A673 (cell line): ENCODE data around the gene FMC1. TPM values are rescaled to one million over a fixed set of nuclear protein-coding genes. Genes with fewer than 3 reads are reported as not detected.
"Not testable (repeated sequence)": the region's sequence is repeated elsewhere in the genome, so short reads cannot be mapped to it uniquely, and the experiment has no call there.

Source experiments
- BruUV-seq: library from RNA; stranded (reverse); fragments of 400-500 nt; replicated peaks from 2 replicates; lab custom pipeline; 2021; lab: Mats Ljungman, UMichigan
- CTCF ChIA-PET: fragments of 300-600 bp; sonication (Branson Sonifier 250); formaldehyde crosslinking; loops from one replicate; lab custom pipeline; 2022; ENCODE audit warnings: antibody characterized with exemption; lab: Charles Lee
- POLR2A ChIA-PET: fragments of 300-600 bp; sonication (Branson Sonifier 250); formaldehyde crosslinking; loops from one replicate; lab custom pipeline; 2022; ENCODE audit warnings: antibody characterized with exemption; ENCODE audit not compliant: low non-redundant PET; lab: Charles Lee
- DNase-seq: peaks from one replicate; pipeline ENCODE4 v3.0.0-alpha.2; 2015; ENCODE audit warnings: low spot score
- H3K27ac ChIP-seq: fragments of 200-600 bp; sonication (generic); 2 replicates; pipeline ENCODE4 v1.5.1; 2016; ENCODE audit warnings: mixed run types, low read depth, mild to moderate bottlenecking, mixed read lengths, antibody characterized with exemption, low read length; ENCODE audit not compliant: poor library complexity, severe bottlenecking
- H3K27me3 ChIP-seq: fragments of 200-600 bp; sonication (generic); replicated peaks from 2 replicates; pipeline ENCODE4 v1.6.1; 2017; ENCODE audit warnings: mixed run types, low read depth, mild to moderate bottlenecking, mixed read lengths, antibody characterized with exemption, low read length; ENCODE audit not compliant: insufficient read depth, poor library complexity
- H3K36me3 ChIP-seq: fragments of 200-600 bp; sonication (generic); 2 replicates; pipeline ENCODE4 v1.6.1; 2016; ENCODE audit warnings: mixed run types, mild to moderate bottlenecking, mixed read lengths, antibody characterized with exemption, low read length; ENCODE audit not compliant: insufficient read depth, poor library complexity, severe bottlenecking
- H3K4me1 ChIP-seq: fragments of 200-600 bp; sonication (generic); 2 replicates; pipeline ENCODE4 v1.6.1; 2017; ENCODE audit warnings: mixed run types, mild to moderate bottlenecking, mixed read lengths, antibody characterized with exemption, low read length; ENCODE audit not compliant: insufficient read depth, poor library complexity, severe bottlenecking
- H3K4me3 ChIP-seq: fragments of 200-600 bp; sonication (generic); 2 replicates; pipeline ENCODE4 v1.5.1; 2016; ENCODE audit warnings: low read depth, mixed run types, mild to moderate bottlenecking, mixed read lengths, low read length; ENCODE audit not compliant: poor library complexity, severe bottlenecking
- H3K9me3 ChIP-seq: fragments of 200-600 bp; sonication (generic); 2 replicates; pipeline ENCODE4 v1.6.1; 2016; ENCODE audit warnings: mixed run types, low read depth, mild to moderate bottlenecking, mixed read lengths, antibody characterized with exemption, low read length; ENCODE audit not compliant: poor library complexity, severe bottlenecking
- EZH2 ChIP-seq: fragments of 200-600 bp; sonication (generic); IDR thresholded peaks from 2 replicates; pipeline ENCODE4 v1.6.1; 2017; ENCODE audit warnings: borderline replicate concordance, low read depth, mild to moderate bottlenecking, mixed read lengths, antibody characterized with exemption, low read length; ENCODE audit not compliant: poor library complexity, severe bottlenecking
- intact Hi-C: fragments of 100-400 bp; cut with micrococcal nuclease; formaldehyde crosslinking; loops from one replicate; pipeline ENCODE4 v1.10.0; 2022; ENCODE audit not compliant: unreplicated experiment
- total RNA-seq: library from RNA; stranded (reverse); gene quantifications from 2 replicates; pipeline ENCODE4 v1.2.3, GENCODE V29; 2021
- TF ChIP-seq, protein P1 (sequence below): fragments of 300-800, 200-600 bp; sonication (generic); conservative IDR thresholded peaks from 2 replicates; pipeline ENCODE4 v1.5.1; 2017; ENCODE audit warnings: low read depth, mild to moderate bottlenecking, antibody characterized with exemption, low read length, moderate library complexity, mixed read lengths

FMC1 gene
- total RNA-seq, 1 experiment from 2014 or later = 11.5 TPM

DNA sequence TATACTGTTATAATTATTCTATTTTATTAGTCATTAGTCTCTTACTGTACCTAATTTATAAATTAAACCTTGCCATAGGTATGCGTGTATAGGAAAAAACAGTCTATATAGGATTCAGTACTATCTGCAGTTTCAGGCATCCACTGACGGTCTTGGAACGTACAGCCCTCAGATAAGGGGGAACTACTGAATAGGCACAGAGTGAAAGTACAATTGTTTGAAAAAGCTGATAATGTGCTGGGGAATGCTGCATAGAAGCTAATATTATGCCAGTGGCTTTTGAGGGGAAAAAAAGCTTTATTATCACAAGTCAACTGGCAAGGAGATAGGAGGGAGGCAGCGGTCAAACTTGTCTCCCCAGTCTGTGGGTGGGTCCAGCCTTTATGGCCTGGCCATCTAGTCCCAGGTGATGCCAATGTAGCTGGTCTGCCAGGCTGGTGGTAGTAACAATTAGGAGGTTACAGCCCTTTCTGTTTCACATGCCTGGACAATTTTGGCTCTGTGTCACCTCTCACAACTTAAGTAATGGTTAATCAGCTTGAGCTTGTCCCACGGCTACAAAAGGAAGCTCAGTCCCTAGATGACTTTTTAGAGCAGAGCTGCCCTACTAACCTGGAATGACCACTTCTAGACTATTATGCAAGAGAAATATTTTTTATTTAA, 8.3 kb upstream of the FMC1 start:
- Histone ChIP-seq H3K27ac (no peak overlapping the region), H3K4me1 (no peaks in the 10 kb centered on the region), H3K27me3 (no peaks in the 10 kb centered on the region), H3K36me3 (no peaks in the 10 kb centered on the region), H3K9me3 (no peaks in the 10 kb centered on the region), H3K4me3 (no peak overlapping the region)
- TF ChIP-seq, protein P1, sequence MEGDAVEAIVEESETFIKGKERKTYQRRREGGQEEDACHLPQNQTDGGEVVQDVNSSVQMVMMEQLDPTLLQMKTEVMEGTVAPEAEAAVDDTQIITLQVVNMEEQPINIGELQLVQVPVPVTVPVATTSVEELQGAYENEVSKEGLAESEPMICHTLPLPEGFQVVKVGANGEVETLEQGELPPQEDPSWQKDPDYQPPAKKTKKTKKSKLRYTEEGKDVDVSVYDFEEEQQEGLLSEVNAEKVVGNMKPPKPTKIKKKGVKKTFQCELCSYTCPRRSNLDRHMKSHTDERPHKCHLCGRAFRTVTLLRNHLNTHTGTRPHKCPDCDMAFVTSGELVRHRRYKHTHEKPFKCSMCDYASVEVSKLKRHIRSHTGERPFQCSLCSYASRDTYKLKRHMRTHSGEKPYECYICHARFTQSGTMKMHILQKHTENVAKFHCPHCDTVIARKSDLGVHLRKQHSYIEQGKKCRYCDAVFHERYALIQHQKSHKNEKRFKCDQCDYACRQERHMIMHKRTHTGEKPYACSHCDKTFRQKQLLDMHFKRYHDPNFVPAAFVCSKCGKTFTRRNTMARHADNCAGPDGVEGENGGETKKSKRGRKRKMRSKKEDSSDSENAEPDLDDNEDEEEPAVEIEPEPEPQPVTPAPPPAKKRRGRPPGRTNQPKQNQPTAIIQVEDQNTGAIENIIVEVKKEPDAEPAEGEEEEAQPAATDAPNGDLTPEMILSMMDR = no peak
- TF ChIP-seq EZH2 = no peak
- BruUV-seq = no TSS peak
- ChIA-PET POLR2A (no interaction called here), CTCF (no interaction called here)
- intact Hi-C loops = no loop called here
- DNase-seq = no peak

DNA sequence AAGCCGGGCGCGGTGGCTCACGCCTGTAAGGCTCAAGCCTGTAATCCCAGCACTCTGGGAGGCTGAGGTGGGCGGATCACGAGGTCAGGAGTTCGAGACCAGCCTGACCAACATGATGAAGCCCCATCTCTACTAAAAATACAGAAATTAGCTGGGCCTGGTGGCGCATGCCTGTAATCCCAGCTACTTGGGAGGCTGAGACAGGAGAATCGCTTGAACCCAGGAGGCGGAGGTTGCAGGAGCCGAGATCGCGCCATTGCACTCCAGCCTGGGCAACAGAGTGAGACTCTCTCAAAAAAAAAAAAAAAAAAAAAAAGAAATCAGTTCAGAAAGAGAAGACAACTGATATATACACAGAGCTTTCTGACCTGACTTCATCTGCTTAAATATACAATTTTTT, 7.7 kb upstream of the FMC1 start:
- BruUV-seq, H3K4me1 ChIP-seq, H3K9me3 ChIP-seq, H3K27me3 ChIP-seq, H3K4me3 ChIP-seq, H3K36me3 ChIP-seq, CTCF ChIA-PET, POLR2A ChIA-PET, intact Hi-C loops, H3K27ac ChIP-seq, DNase-seq: not testable (repeated sequence)

DNA sequence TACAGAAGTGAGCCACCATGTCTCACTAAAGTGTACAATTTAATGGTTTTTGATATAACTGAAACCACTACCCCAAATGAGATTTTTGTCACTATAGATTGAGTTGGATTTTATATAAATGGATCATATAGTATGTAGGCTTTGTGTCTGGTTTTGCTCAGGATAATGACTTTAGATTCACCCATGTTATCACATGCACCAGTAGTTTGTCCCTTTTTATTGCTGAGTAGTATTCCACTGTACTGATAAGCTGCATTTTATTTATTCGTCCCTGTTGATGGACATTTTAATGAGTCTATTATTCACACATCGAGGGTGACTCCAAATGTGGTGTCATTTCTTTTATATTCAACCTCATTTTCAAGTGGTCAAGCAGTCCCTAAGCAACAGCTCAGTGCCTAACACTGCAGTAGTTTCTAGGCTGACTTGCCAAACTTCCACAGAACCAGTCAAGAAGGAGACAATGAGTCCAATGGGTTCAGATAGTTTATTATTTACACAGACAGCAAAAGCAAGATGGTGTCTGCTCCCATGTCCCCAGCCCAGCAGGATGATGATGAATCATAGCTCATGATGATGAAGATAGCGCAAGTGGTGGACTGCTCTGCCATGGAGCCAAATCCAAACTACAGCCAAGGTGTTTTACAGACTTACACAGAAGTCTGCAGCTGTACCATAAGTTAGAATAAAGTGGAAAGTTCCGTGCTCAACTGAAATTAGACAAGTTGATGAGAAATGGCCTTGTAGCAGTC, 6.6 kb upstream of the FMC1 start:
- POLR2A ChIA-PET = no interaction called here
- DNase-seq = no peak
- H3K27me3 ChIP-seq = no peaks in the 10 kb centered on the region
- H3K9me3 ChIP-seq = no peaks in the 10 kb centered on the region
- no peaks in the 10 kb centered on the region for H3K4me1 ChIP-seq
- no peak for TF ChIP-seq EZH2
- TF ChIP-seq, protein P1 = no peak
- no peak overlapping the region for H3K4me3 ChIP-seq
- no TSS peak for BruUV-seq
- CTCF ChIA-PET = no interaction called here
- H3K36me3 ChIP-seq = no peaks in the 10 kb centered on the region
- intact Hi-C loops = no loop called here
- H3K27ac ChIP-seq = no peak overlapping the region
